T-helper 17 cell (primary cell): ENCODE measurements around the gene STRA6. TPM values are rescaled to one million over a fixed set of nuclear protein-coding genes. Genes with fewer than 3 reads are reported as not detected.
"Not testable (repeated sequence)": the region's sequence is repeated elsewhere in the genome, so short reads cannot be mapped to it uniquely, and the experiment has no call there.

ENCODE experiments used
- ATAC-seq: fragments of 150-1000 bp; cut with Tn5 transposase; 2 replicates; pipeline ENCODE4 v1.10.0; 2021; ENCODE audit warnings: mild to moderate bottlenecking, moderate library complexity
- DNase-seq, 3 donors: peaks; one replicate each; pipeline versions ENCODE4 v3.0.0 to v3.0.0-alpha.2; 2020 to 2021
- H3K9me3 ChIP-seq: one replicate; pipeline ENCODE4 v1.7.0; 2013; ENCODE audit warnings: low read length, mild to moderate bottlenecking; ENCODE audit not compliant: control insufficient read depth, poor library complexity, severe bottlenecking
- H3K27ac Mint-ChIP-seq: one replicate; pipeline ENCODE4 v1.8.0; 2022; ENCODE audit warnings: mild to moderate bottlenecking, moderate library complexity, mixed read lengths
- H3K27me3 Mint-ChIP-seq: one replicate; pipeline ENCODE4 v1.8.0; 2022; ENCODE audit warnings: mixed read lengths
- H3K36me3 Mint-ChIP-seq: one replicate; pipeline ENCODE4 v1.8.0; 2022; ENCODE audit warnings: low read depth, mixed read lengths
- H3K4me1 Mint-ChIP-seq: one replicate; pipeline ENCODE4 v1.8.0; 2022; ENCODE audit warnings: mild to moderate bottlenecking, mixed read lengths
- H3K4me3 Mint-ChIP-seq: one replicate; pipeline ENCODE4 v1.8.0; 2022; ENCODE audit warnings: mild to moderate bottlenecking, moderate library complexity, mixed read lengths
- total RNA-seq, 4 donors: library from RNA in 2 of 4; stranded (reverse) in 2 of 4; gene quantifications; one replicate each; pipeline ENCODE4 v1.2.3 and lab custom pipeline; 2022 to 2026

The STRA6 gene
- total RNA-seq, 2 donors from 2014 or later = not detected

DNA sequence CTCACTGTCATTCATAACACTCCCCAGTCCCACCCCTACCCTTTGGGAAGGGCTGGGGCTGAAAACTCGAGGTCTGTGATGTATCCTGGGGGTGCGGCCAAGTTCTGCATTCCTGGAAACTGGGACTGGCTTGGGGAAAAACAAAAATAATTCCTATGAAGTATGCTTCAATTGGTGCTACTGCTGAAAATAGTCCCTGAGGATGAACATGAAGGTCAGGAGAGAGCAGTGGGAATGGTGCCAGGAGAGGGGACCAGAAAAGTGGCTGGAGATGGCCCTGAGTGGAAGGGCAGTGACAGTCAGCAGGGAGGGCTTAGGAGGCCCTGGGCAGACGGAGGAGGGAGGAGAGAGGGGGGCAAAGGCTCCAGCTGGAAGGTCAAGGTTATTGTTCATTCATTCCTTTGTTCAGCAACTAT, 33.9 kb downstream of the STRA6 start:
- no peak for ATAC-seq
- H3K36me3 Mint-ChIP-seq = peaks cover 2% of the 10 kb centered on the region
- H3K4me1 Mint-ChIP-seq = peaks cover 4% of the 10 kb centered on the region
- H3K4me3 Mint-ChIP-seq = no peak overlapping the region
- H3K27ac Mint-ChIP-seq = no peak overlapping the region
- H3K27me3 Mint-ChIP-seq = peaks cover 47% of the 10 kb centered on the region
- H3K9me3 ChIP-seq = no peaks in the 10 kb centered on the region
- no peak for DNase-seq

DNA sequence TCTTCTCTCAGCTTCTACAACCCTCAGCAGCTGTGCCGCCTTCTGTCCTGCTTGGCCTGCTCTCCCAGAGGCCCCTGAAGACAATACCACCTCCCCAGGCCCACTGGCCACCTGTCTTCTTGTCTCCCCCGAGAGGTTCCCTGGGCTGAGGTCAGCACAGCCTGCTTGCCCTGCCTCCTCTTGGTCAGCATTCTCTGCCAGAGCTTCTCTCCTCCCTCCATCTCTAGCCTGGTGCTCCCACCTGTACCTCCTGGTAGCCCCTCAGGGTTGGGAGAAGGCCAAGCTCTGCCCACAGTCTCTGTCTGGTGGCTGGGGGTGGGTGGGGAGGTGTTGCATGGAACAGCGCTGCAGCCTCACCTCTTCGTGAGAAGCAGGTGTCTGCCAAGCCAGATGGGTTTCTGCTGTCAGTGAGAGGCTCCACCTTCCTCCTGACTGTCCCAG, 34.7 kb downstream of the STRA6 start:
- Mint-ChIP-seq H3K36me3 (peaks cover 4% of the 10 kb centered on the region), H3K4me1 (no peaks in the 10 kb centered on the region), H3K27ac (no peak overlapping the region), H3K4me3 (no peak overlapping the region), H3K27me3 (peaks cover 55% of the 10 kb centered on the region)
- H3K9me3 ChIP-seq = no peaks in the 10 kb centered on the region
- ATAC-seq (no peak), DNase-seq (no peak)

DNA sequence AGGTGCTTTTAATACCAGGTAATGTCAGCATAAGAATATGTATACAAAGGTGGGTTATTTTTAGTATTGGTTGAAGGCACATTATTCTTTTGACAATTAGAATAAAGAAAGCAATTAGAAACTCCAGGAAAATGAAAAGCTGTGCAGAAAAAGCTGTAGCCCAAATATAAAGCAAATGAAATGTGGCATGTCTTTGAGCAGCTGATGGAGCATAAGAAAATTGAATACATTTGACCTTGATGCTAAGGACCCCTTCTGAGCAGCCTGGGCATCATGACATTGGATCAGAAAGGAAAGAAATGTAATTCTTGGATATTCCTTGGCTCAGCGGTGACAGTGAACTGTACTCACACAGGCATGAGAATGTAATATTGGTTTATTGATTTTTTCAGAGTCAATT, 37.1 kb downstream of the STRA6 start:
- no peak for ATAC-seq
- peaks cover 6% of the 10 kb centered on the region for H3K36me3 Mint-ChIP-seq

DNA sequence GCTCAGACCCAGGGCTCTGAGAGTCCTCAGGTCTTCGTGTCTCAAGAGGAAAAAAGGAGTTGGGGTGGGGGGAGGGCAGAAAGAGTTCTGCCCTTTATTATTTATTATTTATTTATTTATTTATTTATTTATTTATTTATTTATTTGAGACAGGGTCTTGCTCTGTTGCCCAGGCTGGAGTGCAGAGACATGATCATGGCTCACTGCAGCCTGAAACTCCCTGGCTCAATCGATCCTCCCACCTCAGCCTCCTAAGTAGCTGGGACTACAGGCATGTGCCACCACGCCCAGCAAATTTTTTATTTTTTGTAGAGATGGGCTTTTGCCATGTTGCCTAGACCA, 40.4 kb downstream of the STRA6 start:
- not testable (repeated sequence) for H3K27ac Mint-ChIP-seq, ATAC-seq, H3K4me3 Mint-ChIP-seq, H3K36me3 Mint-ChIP-seq, DNase-seq, H3K9me3 ChIP-seq
- Mint-ChIP-seq H3K4me1 (peaks cover 12% of the 10 kb centered on the region), H3K27me3 (peaks cover 63% of the 10 kb centered on the region)

More for the DNA sequence above, 37.1 kb downstream of the STRA6 start:
- no peaks in the 10 kb centered on the region for H3K9me3 ChIP-seq
- Mint-ChIP-seq H3K4me1 (peaks cover 2% of the 10 kb centered on the region), H3K4me3 (no peak overlapping the region), H3K27me3 (peaks cover 69% of the 10 kb centered on the region), H3K27ac (no peak overlapping the region)
- DNase-seq = no peak

DNA sequence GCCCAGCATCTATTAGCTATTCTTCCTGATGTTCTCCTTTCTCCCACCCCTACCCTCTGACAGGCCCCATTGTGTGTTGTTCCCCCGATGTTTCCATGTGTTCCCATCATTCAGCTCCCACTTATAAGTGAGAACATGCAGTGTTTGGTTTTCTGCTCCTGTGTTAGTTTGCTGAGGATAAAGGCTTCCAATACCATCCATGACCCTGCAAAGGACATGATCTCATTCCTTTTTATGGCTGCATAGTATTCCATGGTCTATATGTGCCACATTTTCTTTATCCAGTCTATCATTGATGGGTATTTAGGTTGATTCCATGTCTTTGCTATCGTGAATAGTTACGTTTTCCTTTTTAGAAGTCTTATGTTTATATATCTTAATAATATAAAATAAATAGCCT, 42.2 kb downstream of the STRA6 start:
- not testable (repeated sequence) for ATAC-seq, H3K27ac Mint-ChIP-seq, H3K9me3 ChIP-seq, H3K4me3 Mint-ChIP-seq, H3K36me3 Mint-ChIP-seq, DNase-seq
- H3K27me3 Mint-ChIP-seq = peaks cover 66% of the 10 kb centered on the region
- peaks cover 15% of the 10 kb centered on the region for H3K4me1 Mint-ChIP-seq

DNA sequence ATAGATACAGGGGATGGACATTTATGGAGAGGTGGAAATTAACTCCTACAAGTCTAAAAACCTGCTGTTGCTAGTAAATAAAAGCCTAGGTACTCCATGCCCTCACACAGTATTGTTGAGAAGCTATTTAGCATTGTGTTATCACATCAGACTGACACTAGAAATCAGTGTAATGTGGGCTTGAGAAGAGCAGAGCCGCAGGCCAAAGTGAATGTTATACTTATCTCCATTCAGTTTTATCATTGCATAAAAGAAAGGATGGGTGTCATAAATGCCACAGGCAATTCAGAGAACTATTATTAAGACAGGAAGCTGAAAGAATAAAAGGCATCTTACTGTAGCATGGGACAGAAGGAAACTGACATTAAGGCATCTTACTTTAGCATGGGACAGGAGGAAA, 42.8 kb downstream of the STRA6 start:
- peaks cover 4% of the 10 kb centered on the region for H3K36me3 Mint-ChIP-seq
- peaks cover 15% of the 10 kb centered on the region for H3K4me1 Mint-ChIP-seq
- no peaks in the 10 kb centered on the region for H3K9me3 ChIP-seq
- no peak overlapping the region for H3K27ac Mint-ChIP-seq
- no peak for ATAC-seq
- H3K27me3 Mint-ChIP-seq = peaks cover 65% of the 10 kb centered on the region
- no peak for DNase-seq
- H3K4me3 Mint-ChIP-seq = no peak overlapping the region

- Mint-ChIP-seq H3K4me3 (no peak overlapping the region), H3K4me1 (peaks cover 15% of the 10 kb centered on the region), H3K27me3 (peaks cover 65% of the 10 kb centered on the region), H3K27ac (no peak overlapping the region), H3K36me3 (peaks cover 4% of the 10 kb centered on the region)
- DNase-seq (no peak), ATAC-seq (no peak)
- H3K9me3 ChIP-seq = no peaks in the 10 kb centered on the region
Observed at GRCh38 chr15:74158855-74159650, 43.5 kb downstream of the STRA6 start.

DNA sequence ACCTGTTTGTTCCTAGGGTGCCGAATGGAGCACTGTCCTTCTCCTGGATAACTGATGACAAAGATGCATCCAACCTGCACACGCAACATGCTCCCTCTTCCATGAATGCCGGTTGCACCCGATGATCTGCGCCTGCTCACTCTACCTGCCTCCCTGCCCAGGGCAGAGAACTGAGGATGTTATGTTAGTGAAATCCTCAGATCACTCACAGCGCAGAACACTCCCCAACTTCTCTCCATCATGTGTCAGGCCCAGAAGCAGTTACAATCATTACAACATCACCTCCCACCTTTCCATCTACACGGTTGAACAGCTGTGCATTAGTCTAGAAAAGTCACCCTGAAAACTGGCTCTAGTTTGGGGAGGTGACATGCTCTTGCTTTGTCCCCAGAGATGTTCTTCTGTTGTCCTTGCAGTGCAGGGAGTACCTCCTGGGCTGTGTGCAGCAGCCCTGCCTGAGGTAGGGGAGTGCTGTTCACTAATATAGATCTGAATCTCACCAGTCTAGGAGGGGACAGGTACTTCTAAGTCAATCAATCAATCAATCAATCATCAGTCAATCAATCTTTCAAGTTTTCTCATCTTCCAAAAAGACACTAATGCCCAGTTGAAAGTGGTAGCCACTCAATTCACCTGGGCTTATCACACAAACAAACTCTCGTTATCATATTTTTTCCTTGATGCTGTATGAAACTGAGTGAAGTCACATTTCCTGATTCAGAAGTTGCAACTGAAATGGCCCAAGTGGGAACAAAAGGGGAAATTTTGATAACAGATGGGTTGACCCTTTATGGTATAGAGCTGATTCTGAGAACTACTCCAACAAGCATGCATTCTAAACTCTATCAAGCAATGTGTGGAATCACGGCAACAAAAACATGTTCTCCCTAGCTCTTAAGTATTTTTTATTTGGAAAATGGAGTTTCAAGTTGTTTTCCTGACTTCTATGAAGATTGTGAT, 44.4 kb downstream of the STRA6 start:
- peaks cover 63% of the 10 kb centered on the region for H3K27me3 Mint-ChIP-seq
- H3K27ac Mint-ChIP-seq = no peak overlapping the region
- ATAC-seq = no peak
- H3K4me3 Mint-ChIP-seq = no peak overlapping the region
- no peak for DNase-seq
- H3K4me1 Mint-ChIP-seq = peaks cover 15% of the 10 kb centered on the region
- H3K36me3 Mint-ChIP-seq = peaks cover 4% of the 10 kb centered on the region
- H3K9me3 ChIP-seq = no peaks in the 10 kb centered on the region

DNA sequence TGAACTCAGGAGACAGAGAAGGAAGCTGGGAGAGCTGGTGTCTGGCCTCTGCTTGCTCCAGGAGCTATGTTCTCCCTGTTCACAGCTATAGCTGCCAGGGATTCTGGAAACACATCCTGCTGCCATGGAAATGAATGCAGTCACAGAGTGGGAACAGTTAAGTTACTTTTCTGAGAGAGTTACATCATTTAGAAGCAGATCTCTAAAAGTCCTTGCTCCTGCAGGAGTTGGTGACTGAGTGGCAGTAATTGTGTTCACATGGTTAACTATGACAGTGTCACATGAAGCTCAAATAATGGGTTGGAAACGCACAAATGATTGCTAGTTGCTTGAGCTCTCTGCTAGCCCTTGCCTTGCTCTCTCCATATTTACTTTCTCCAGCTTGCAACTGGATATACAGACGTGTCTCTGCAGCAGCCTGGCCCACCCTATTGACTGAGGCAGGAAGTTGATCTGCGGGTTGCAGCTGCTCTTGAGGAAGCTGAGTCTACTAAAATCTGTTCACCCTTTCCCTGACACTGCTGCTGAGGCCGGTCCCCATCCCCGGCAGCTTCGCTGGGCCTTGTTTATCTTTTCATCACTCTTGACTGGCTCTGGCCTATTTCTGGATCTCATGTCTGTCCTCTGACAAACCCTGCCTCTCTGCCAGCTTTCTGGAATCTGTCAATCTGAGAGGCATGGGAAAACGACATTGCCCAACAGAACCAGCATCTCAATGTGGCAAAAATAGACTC, 45.7 kb downstream of the STRA6 start:
- no peak overlapping the region for H3K27ac Mint-ChIP-seq
- H3K27me3 Mint-ChIP-seq = peaks cover 61% of the 10 kb centered on the region
- no peaks in the 10 kb centered on the region for H3K36me3 Mint-ChIP-seq
- no peak for DNase-seq
- ATAC-seq = no peak
- no peak overlapping the region for H3K4me3 Mint-ChIP-seq
- no peaks in the 10 kb centered on the region for H3K9me3 ChIP-seq
- H3K4me1 Mint-ChIP-seq = peaks cover 13% of the 10 kb centered on the region

- peaks cover 62% of the 10 kb centered on the region for H3K27me3 Mint-ChIP-seq
- DNase-seq (no peak), ATAC-seq (no peak)
- H3K4me1 Mint-ChIP-seq = peaks cover 13% of the 10 kb centered on the region
- H3K9me3 ChIP-seq = no peaks in the 10 kb centered on the region
- H3K36me3 Mint-ChIP-seq = no peaks in the 10 kb centered on the region
- no peak overlapping the region for H3K4me3 Mint-ChIP-seq
- H3K27ac Mint-ChIP-seq = no peak overlapping the region
Observed at GRCh38 chr15:74155766-74156417, 46.7 kb downstream of the STRA6 start.

- DNase-seq = no peak
- H3K9me3 ChIP-seq = peaks cover 2% of the 10 kb centered on the region
- H3K27ac Mint-ChIP-seq = no peak overlapping the region
- H3K36me3 Mint-ChIP-seq = peaks cover 2% of the 10 kb centered on the region
- no peaks in the 10 kb centered on the region for H3K4me1 Mint-ChIP-seq
- peaks cover 64% of the 10 kb centered on the region for H3K27me3 Mint-ChIP-seq
- no peak overlapping the region for H3K4me3 Mint-ChIP-seq
- no peak for ATAC-seq
Observed at GRCh38 chr15:74147051-74147450, 55.5 kb downstream of the STRA6 start.

DNA sequence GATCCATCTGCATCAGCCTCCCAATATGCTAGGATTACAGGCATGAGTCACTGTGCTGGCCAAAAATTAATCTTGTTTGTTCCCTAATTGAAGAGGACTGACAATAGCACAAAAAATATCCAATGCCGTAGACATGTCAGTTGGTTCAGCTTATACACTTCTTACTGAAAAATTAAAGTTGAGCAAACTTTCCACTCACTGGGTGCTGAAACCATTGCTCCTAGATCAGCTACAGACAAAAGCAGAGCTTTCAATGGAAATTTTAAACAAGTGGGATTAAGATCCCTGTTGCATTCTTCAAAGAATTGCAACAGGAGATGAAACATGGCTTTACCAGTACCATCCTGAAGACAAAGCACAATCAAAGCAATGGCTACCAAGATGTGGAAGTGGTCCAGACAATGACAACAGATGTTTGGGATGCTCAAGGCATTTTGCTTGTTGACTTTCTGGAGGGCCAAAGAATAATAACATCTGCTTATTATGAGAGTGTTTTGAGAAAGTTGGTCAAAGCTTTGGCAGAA, 56.2 kb downstream of the STRA6 start:
- Mint-ChIP-seq H3K4me1 (no peaks in the 10 kb centered on the region), H3K36me3 (peaks cover 2% of the 10 kb centered on the region), H3K4me3 (no peak overlapping the region), H3K27ac (no peak overlapping the region), H3K27me3 (peaks cover 63% of the 10 kb centered on the region)
- DNase-seq (no peak), ATAC-seq (no peak)
- peaks cover 2% of the 10 kb centered on the region for H3K9me3 ChIP-seq
